ENCODE measurements around the gene PLEKHM2.
"Not testable (repeated sequence)": the region's sequence is repeated elsewhere in the genome, so short reads cannot be mapped to it uniquely, and the experiment has no call there.

The PLEKHM2 gene

DNA sequence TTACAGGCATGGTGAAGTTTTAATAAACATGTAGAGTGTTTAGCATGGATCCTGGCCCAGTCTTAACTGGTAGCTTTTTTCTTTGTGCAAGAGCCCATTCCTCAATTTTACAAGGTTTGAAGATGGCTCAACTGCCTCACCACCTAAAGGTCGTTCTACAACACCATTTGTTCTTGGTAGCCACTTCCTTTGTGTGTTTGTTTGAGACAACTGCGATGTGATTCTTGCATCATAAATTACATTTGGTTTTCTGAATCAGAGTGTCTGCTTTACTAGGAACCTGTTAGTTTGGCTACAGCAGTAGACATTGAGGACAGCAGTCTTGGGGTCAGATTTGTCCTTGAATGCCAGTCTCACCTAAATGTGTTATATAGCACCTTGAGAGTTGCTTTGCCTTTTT is 3.3 kb downstream of the PLEKHM2 start:
- Histone ChIP-seq H2AFZ (ENCODE audit: low read length, unreplicated experiment) (no peak overlapping the region), H3K36me3 (ENCODE audit: insufficient read depth, low read length) (peaks cover 5% of the 10 kb centered on the region; the same call in 1 of the 2 replicates), H3K27me3 (ENCODE audit: insufficient read depth, low read length) (no peaks in the 10 kb centered on the region), H3K27ac (ENCODE audit: low read depth, low read length) (no peak overlapping the region), H3K4me3 (ENCODE audit: low read depth, low read length) (no peak overlapping the region), H3K4me1 (ENCODE audit: control insufficient read depth, insufficient read depth, low read length, unreplicated experiment) (peaks cover 36% of the 10 kb centered on the region), H3K79me2 (ENCODE audit: control insufficient read depth, insufficient read depth, low read length, unreplicated experiment) (peaks cover 82% of the 10 kb centered on the region)

DNA sequence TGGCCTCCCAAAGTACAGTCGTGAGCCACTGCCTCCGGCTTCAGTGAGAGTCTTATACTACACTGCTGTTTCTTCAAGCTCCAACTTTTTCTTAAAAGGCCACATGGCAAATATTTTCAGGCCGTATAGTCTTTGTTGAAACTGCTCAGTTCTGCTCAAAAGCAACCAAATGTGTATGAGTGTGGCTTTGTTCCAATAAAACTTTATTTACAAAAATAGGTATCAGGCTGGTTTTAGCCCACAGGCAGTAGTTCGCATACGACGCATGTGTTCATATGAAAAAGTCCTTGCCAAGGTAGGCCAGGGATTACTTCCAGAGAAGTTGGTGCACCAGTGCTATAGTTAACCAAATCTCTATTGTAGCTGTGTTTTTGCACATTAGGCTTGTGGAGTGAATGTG is 6.2 kb downstream of the PLEKHM2 start:
- H3K79me2 ChIP-seq (ENCODE audit: control insufficient read depth, insufficient read depth, low read length, unreplicated experiment): peaks cover 92% of the 10 kb centered on the region
- peaks cover 5% of the 10 kb centered on the region; the same call in 1 of the 2 replicates for H3K36me3 ChIP-seq (ENCODE audit: insufficient read depth, low read length)
- peaks cover 33% of the 10 kb centered on the region for H3K4me1 ChIP-seq (ENCODE audit: control insufficient read depth, insufficient read depth, low read length, unreplicated experiment)
- no peak overlapping the region for H2AFZ ChIP-seq (ENCODE audit: low read length, unreplicated experiment)
- no peak overlapping the region for H3K27ac ChIP-seq (ENCODE audit: low read depth, low read length)
- H3K27me3 ChIP-seq (ENCODE audit: insufficient read depth, low read length): no peaks in the 10 kb centered on the region
- no peak overlapping the region for H3K4me3 ChIP-seq (ENCODE audit: low read depth, low read length)

DNA sequence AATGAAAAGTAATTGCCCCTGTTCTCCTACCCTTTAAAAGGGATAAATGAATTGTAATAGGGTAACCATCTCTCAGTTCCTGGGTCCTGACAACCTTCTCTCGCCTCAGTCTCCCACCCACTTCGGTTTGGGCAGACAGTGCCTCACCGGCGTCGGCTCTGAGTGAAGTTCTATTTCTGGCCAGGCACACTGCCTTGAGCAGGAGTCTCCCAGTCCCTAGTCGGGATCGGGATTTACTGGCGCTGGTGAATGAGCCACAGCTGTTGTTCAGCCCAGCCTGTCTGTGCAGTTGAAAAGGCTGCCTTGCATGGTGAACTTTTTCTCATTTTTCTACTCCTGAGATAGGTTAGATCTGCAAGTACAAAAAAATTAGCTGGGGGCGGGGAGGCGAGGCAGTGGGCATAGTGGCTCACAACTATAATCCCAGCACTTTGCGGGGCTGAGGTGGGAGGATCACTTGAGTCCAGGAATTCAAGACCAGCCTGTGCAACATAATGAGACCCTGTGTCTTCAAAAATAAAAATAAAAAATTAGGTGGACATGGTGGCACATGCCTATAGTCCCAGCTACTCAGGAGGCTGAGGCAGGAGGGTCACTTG is 7.4 kb downstream of the PLEKHM2 start:
- Histone ChIP-seq H3K27me3 (ENCODE audit: insufficient read depth, low read length) (no peaks in the 10 kb centered on the region), H3K79me2 (ENCODE audit: control insufficient read depth, insufficient read depth, low read length, unreplicated experiment) (peaks cover 81% of the 10 kb centered on the region), H2AFZ (ENCODE audit: low read length, unreplicated experiment) (no peak overlapping the region), H3K27ac (ENCODE audit: low read depth, low read length) (no peak overlapping the region), H3K4me1 (ENCODE audit: control insufficient read depth, insufficient read depth, low read length, unreplicated experiment) (peaks cover 25% of the 10 kb centered on the region), H3K36me3 (ENCODE audit: insufficient read depth, low read length) (peaks cover 5% of the 10 kb centered on the region; the same call in 1 of the 2 replicates), H3K4me3 (ENCODE audit: low read depth, low read length) (no peak overlapping the region)

DNA sequence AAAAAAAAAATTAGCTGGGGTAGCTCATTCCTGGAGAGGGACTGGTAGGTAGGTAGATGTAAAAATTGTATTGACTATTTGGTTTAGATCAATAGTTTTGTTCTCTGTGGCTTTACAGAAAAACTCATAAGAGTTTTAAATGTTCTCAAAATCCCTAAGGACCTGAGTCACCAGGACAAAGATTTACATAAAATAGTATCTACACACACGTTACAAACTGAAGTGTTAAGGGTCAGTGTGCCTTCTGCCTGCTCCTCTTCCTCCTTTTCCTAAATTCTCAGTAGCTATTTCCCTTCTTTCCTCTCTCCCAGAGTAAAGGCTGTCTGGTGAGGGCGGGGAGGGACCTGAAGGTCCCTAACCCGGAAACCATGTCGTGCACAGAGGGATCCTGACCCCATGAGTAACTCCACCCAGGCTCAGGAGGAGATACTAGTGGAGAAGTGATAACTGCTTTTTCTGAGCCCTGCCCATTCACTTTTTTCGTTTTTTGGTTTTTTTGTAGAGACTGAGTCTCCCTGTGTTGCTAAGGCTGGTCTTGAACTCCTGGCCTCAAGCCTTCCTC is 8.1 kb downstream of the PLEKHM2 start:
- Histone ChIP-seq H2AFZ (ENCODE audit: low read length, unreplicated experiment) (no peak overlapping the region), H3K4me1 (ENCODE audit: control insufficient read depth, insufficient read depth, low read length, unreplicated experiment) (peaks cover 25% of the 10 kb centered on the region), H3K79me2 (ENCODE audit: control insufficient read depth, insufficient read depth, low read length, unreplicated experiment) (peaks cover 82% of the 10 kb centered on the region), H3K27me3 (ENCODE audit: insufficient read depth, low read length) (no peaks in the 10 kb centered on the region), H3K27ac (ENCODE audit: low read depth, low read length) (peak overlapping the region; percentile 8; the same call in 1 of the 2 replicates), H3K36me3 (ENCODE audit: insufficient read depth, low read length) (peaks cover 5% of the 10 kb centered on the region; the same call in 1 of the 2 replicates), H3K4me3 (ENCODE audit: low read depth, low read length) (no peak overlapping the region)

DNA sequence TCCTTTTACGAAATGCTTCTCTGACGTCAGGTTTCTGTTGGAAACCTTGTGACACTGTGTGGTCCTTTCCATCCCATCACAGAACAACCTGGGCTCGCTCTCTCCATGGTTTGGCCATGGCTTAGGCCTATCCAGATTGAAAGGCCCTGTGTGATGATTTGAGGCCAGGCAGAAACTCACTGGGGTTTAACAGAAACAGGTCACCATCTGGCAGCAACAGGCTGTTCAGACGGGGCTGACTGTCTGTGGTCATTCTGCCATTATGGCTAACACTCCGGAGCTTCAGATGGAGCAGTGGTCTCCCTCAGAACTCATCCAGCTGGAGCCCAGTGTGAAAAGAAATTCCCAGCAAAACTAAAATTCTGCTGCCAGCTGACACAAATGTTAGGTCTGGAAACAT is 9.3 kb downstream of the PLEKHM2 start:
- H3K27ac ChIP-seq (ENCODE audit: low read depth, low read length): no peak overlapping the region
- no peak overlapping the region for H3K4me3 ChIP-seq (ENCODE audit: low read depth, low read length)
- H3K36me3 ChIP-seq (ENCODE audit: insufficient read depth, low read length): no peaks in the 10 kb centered on the region
- H3K27me3 ChIP-seq (ENCODE audit: insufficient read depth, low read length): no peaks in the 10 kb centered on the region
- no peak overlapping the region for H2AFZ ChIP-seq (ENCODE audit: low read length, unreplicated experiment)
- H3K4me1 ChIP-seq (ENCODE audit: control insufficient read depth, insufficient read depth, low read length, unreplicated experiment): peaks cover 21% of the 10 kb centered on the region
- peaks cover 77% of the 10 kb centered on the region for H3K79me2 ChIP-seq (ENCODE audit: control insufficient read depth, insufficient read depth, low read length, unreplicated experiment)

DNA sequence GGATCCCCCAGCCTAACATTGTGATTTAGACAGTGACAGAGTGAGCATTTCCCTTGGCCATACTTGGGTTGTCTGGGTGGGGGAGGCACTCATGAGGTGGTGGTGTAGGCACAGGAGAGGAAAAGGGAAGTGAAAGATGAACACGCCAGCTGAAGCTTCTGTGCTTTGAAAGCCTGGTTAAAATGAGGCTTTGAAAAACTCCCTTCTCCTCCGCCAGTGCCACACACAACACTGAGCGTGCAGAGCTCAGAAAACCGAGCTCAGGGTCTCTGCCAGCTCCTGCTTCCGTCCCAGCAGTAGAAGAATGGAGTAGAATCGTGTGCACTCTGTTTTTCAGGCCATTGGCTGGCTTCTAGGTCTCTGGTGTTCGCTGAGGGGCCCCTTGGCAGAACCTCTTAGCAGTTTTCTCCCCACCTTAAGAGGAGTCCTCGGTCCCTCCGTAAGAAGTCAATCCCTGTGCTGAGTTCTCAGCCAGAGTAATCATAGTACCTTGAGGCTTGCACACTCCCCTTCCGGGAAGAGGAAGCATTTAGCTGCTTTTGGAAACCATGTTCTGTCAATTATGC is 12.9 kb downstream of the PLEKHM2 start:
- no peaks in the 10 kb centered on the region for H3K27me3 ChIP-seq (ENCODE audit: insufficient read depth, low read length)
- no peaks in the 10 kb centered on the region for H3K36me3 ChIP-seq (ENCODE audit: insufficient read depth, low read length)
- H3K4me3 ChIP-seq (ENCODE audit: low read depth, low read length): no peak overlapping the region
- no peak overlapping the region for H2AFZ ChIP-seq (ENCODE audit: low read length, unreplicated experiment)
- peaks cover 57% of the 10 kb centered on the region for H3K79me2 ChIP-seq (ENCODE audit: control insufficient read depth, insufficient read depth, low read length, unreplicated experiment)
- no peak overlapping the region for H3K27ac ChIP-seq (ENCODE audit: low read depth, low read length)
- peaks cover 6% of the 10 kb centered on the region for H3K4me1 ChIP-seq (ENCODE audit: control insufficient read depth, insufficient read depth, low read length, unreplicated experiment)

DNA sequence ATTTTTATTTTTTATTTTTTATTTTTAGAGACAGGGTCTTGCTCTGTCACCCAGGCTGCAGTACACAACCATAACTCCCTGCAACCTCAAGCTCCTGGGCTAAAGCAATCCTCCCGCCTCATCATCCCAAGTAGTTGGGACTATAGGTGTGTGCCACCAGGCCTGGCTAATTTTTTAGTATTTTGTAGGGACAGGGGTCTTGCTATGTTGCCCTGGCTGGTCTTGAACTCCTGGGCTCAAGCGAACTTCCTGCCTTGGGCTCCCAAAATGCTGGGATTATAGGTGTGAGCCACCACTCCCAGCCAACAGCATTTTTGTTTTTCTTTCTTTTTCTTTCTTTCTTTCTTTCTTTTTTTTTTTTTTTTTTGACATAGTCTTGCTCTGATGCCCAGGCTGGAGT is 14.1 kb downstream of the PLEKHM2 start:
- Histone ChIP-seq H3K27ac (ENCODE audit: low read depth, low read length) (no peak overlapping the region), H2AFZ (ENCODE audit: low read length, unreplicated experiment) (no peak overlapping the region), H3K36me3 (ENCODE audit: insufficient read depth, low read length) (no peaks in the 10 kb centered on the region), H3K27me3 (ENCODE audit: insufficient read depth, low read length) (no peaks in the 10 kb centered on the region), H3K4me3 (ENCODE audit: low read depth, low read length) (no peak overlapping the region), H3K4me1 (ENCODE audit: control insufficient read depth, insufficient read depth, low read length, unreplicated experiment) (peaks cover 5% of the 10 kb centered on the region), H3K79me2 (ENCODE audit: control insufficient read depth, insufficient read depth, low read length, unreplicated experiment) (peaks cover 49% of the 10 kb centered on the region)

DNA sequence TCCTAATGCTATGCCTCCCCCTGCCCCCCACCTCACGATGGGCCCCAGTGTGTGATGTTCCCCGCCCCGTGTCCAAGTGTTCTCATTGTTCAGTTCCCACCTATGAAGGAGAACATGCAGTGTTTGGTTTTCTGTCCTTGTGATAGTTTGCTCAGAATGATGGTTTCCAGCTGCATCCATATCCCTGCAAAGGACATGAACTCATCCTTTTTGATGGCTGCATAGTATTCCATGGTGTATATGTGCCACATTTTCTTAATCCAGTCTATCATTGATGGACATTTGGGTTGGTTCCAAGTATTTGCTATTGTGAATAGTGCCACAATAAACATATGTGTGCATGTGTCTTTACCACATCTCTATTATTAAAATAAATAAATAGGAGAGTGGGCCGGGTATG is 15.2 kb downstream of the PLEKHM2 start:
- H3K4me3 ChIP-seq (ENCODE audit: low read depth, low read length); H3K36me3 ChIP-seq (ENCODE audit: insufficient read depth, low read length); H3K27me3 ChIP-seq (ENCODE audit: insufficient read depth, low read length); H3K27ac ChIP-seq (ENCODE audit: low read depth, low read length); H2AFZ ChIP-seq (ENCODE audit: low read length, unreplicated experiment): not testable (repeated sequence)
- H3K79me2 ChIP-seq (ENCODE audit: control insufficient read depth, insufficient read depth, low read length, unreplicated experiment): peaks cover 45% of the 10 kb centered on the region
- H3K4me1 ChIP-seq (ENCODE audit: control insufficient read depth, insufficient read depth, low read length, unreplicated experiment): peaks cover 15% of the 10 kb centered on the region

DNA sequence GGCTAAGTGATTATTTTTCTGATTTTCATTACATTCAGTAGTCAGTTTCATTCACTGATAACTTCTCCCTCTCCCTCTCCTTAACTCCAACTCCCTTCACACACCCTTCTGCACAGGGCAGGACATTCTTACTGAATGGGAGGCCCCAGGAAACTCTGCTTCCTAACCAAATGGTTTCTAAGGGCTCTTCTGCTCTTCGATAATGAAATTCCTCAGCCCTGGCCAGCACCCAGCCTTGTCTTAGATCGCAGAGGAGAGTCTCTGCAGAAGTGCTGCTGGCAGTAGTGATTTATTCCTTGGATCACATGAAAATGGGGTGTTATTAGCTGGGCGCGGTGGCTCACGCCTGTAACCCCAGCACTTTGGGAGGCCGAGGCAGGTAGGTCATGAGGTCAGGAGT is 16.4 kb downstream of the PLEKHM2 start:
- H3K27ac ChIP-seq (ENCODE audit: low read depth, low read length): no peak overlapping the region
- no peak overlapping the region for H2AFZ ChIP-seq (ENCODE audit: low read length, unreplicated experiment)
- H3K79me2 ChIP-seq (ENCODE audit: control insufficient read depth, insufficient read depth, low read length, unreplicated experiment): peaks cover 48% of the 10 kb centered on the region
- H3K4me3 ChIP-seq (ENCODE audit: low read depth, low read length): no peak overlapping the region
- no peaks in the 10 kb centered on the region for H3K27me3 ChIP-seq (ENCODE audit: insufficient read depth, low read length)
- peaks cover 3% of the 10 kb centered on the region; the same call in 1 of the 2 replicates for H3K36me3 ChIP-seq (ENCODE audit: insufficient read depth, low read length)
- peaks cover 18% of the 10 kb centered on the region for H3K4me1 ChIP-seq (ENCODE audit: control insufficient read depth, insufficient read depth, low read length, unreplicated experiment)

DNA sequence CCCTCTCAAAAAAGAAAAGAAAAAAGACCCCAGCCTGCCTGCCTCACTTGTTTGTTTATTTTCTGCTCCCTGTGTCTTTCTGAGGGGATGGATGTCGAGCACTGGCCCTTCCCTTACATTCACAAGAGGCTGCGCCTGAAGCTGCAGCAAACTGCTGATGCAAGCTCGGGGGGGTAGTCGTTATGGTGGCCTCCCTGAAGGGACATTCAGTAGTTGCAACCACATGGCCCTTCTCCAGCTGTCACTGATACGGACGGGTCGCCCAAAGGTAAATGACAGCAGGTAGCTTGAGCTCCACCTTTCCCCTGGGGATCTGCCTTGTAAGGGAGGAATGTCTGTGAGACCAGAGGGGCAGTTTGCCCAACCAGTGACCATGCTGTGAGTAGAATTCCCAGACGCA is 17.7 kb downstream of the PLEKHM2 start:
- H3K4me3 ChIP-seq (ENCODE audit: low read depth, low read length): no peak overlapping the region
- no peak overlapping the region for H3K27ac ChIP-seq (ENCODE audit: low read depth, low read length)
- no peaks in the 10 kb centered on the region for H3K27me3 ChIP-seq (ENCODE audit: insufficient read depth, low read length)
- peaks cover 55% of the 10 kb centered on the region for H3K79me2 ChIP-seq (ENCODE audit: control insufficient read depth, insufficient read depth, low read length, unreplicated experiment)
- H3K4me1 ChIP-seq (ENCODE audit: control insufficient read depth, insufficient read depth, low read length, unreplicated experiment): peaks cover 18% of the 10 kb centered on the region
- peaks cover 6% of the 10 kb centered on the region; the same call in 1 of the 2 replicates for H3K36me3 ChIP-seq (ENCODE audit: insufficient read depth, low read length)
- H2AFZ ChIP-seq (ENCODE audit: low read length, unreplicated experiment): no peak overlapping the region
